Measurements from ENCODE around the gene ACP7.
"Not testable (repeated sequence)": the region's sequence is repeated elsewhere in the genome, so short reads cannot be mapped to it uniquely, and the experiment has no call there.

The ACP7 gene

DNA sequence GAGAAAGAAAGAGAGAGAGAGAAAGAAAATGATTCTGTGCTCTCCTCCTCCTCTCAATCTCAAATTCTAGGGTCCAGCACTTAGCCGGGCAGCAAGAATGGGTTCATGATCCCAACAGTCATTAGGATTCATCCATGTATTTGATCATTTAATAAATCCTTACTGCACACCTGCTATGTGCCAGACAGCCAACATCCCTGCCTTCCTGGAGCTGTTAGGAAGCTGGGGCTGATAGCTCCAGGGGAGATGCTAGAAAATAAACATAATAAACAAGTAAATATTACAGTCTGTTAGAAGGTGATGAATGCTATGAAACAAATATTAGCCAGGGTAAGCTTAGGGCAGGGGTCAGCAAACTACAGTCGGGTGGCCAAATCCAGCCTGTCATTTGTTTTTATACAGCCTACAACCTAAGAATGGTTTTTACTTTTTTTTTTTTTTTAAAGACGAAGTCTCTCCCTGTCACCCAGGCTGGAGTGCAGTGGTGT, 9.9 kb upstream of the ACP7 start:
- DNase-seq (ENCODE audit: extremely low spot score, insufficient read length, low read depth) (no peak), FAIRE-seq (no peak)

GRCh38 chr19:39074942-39075341, 9.2 kb upstream of the ACP7 start:
- FAIRE-seq, result no peak

GRCh38 chr19:39077323-39077722, 6.8 kb upstream of the ACP7 start:
- FAIRE-seq (no peak), DNase-seq (ENCODE audit: extremely low spot score, insufficient read length, low read depth) (no peak)

More at GRCh38 chr19:39074942-39075341, 9.2 kb upstream of the ACP7 start:
- no peak for DNase-seq (ENCODE audit: extremely low spot score, insufficient read length, low read depth)

DNA sequence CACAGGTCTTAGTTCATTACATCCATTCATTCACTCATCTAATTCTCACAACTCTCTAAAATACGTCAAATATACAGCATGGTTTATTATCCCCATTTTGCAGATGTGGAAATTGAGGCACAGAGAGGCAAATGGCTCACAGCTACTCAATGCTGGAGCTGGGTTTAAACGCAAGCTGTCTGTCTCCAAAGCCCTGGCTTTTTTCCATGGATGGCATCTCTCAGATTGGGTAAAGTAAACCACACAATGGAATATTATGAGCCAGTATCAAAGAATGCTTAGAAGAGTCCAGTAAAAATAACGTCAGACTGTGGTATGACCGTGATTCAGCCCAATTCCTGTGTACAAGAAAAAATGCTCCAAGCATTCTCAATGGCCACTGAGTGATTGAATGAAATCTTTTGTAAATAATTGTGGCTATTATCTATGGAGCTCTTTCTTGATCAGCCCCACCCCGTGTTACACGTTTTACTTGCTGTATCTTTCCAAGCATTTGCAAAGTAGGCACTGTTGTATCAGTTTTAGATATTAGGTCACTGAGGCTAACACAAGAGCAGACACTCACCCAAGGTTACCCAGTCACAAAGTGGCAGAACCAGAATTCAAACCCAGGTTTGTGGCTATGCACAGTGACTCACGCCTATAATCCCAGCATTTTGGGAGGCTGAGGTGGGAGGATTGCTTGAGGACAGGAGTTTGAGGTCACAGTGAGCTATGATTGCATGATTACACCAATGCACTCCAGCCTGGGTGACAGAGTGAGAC, 5.5 kb upstream of the ACP7 start:
- no peak for DNase-seq (ENCODE audit: extremely low spot score, insufficient read length, low read depth)
- no peak for FAIRE-seq

DNA sequence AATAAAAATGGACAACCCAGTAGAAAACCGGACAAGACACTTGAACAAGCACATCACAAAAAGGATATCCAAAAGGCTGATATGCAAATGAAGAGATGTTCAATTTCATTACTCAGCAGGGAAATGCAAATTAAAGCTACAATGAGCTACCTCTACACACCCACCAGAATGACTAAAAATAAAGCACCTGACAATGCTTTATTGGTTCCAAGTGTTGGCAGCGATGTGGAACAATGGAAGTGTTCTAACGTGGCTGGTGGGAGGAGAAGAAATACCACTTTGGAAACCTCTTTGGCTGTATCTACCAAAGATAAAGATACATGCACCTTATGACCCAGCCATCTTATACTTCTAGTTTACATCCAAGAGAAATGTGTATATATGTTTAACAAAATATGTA, 3.7 kb upstream of the ACP7 start:
- no peak for DNase-seq (ENCODE audit: extremely low spot score, insufficient read length, low read depth)
- no peak for FAIRE-seq

DNA sequence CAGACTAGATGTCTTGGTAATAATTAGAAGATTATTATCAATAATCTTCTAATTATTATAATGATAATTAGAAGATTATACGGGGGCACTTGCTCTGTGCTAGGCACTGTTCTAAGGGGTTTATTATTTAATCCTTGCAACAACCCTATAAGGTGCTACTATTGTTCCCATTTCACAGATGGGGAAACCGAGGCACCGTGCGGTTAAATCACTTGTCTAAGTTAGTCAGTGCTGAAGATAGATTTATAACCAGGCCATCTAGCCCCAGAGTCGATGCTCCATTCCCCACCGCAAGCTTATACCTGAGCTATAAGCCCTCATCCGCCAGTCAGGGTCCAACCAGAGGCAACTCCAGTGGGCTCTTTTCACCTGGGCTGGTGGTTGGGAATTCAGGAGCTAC, 2.0 kb upstream of the ACP7 start:
- FAIRE-seq (no peak), DNase-seq (ENCODE audit: extremely low spot score, insufficient read length, low read depth) (no peak)

GRCh38 chr19:39082745-39083598, 1.2 kb upstream of the ACP7 start:
- DNase-seq (ENCODE audit: extremely low spot score, insufficient read length, low read depth), result no peak
- FAIRE-seq, result no peak

DNA sequence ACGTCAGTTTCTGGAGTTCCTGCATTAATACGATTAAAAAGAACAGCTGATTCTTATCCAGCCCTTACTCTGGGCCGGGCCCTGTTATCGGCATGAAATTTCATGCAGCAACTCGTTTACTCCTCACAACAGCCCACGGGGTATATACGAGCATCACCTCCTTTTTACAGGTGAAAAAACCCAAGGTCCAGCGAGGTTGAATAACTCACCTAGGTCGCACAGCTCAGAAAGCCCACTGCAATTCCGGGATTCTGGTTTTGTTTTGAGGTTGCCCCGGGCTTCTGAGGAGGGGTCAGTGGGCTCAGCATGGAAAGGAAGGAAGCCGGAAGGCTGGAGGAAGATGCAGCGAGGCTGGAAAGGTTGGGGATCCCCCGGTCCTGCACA, 577 bp upstream of the ACP7 start:
- FAIRE-seq (no peak), DNase-seq (ENCODE audit: extremely low spot score, insufficient read length, low read depth) (no peak)

GRCh38 chr19:39084732-39085080, 538 bp downstream of the ACP7 start:
- FAIRE-seq, result no peak
- DNase-seq (ENCODE audit: extremely low spot score, insufficient read length, low read depth), result no peak

DNA sequence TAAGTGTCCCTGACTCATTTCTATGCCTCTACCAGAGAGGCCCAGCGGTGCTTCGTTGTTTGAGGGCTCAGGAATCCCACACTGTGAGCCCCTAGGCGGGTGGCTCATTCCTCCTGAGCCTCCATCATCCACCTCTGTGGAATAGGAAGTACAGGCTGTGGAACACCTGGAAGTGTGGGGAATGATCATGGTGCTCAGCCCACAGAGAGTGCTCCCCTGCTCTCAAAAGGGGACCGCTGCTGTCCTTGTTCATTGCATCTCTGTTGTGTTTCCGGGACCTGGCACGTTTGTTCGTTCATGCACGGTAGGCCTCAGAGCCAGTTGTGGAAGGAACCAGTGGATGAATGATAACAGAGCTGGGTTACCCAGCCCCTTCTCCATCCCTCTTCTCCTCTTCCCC, 1.2 kb downstream of the ACP7 start:
- DNase-seq (ENCODE audit: extremely low spot score, insufficient read length, low read depth) (no peak), FAIRE-seq (no peak)

DNA sequence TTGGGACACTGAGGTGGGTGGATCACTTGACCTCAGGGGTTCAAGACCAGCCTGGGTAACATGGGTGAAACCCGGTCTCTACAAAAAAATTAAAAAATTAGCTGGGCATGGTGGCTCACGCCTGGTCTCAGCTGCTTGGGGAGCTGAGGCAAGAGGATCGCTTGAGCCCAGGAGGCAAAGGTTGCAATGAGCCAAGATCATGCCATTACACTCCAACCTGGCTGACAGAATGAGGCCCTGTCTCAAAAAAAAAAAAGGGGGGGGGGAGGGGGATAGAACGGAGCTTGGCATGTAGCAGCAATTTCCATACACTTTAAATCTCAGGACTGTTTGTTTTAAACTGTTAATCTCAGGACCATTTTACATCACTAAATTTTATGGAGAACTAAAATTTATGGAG, 2.2 kb downstream of the ACP7 start:
- FAIRE-seq (no peak), DNase-seq (ENCODE audit: extremely low spot score, insufficient read length, low read depth) (no peak)

DNA sequence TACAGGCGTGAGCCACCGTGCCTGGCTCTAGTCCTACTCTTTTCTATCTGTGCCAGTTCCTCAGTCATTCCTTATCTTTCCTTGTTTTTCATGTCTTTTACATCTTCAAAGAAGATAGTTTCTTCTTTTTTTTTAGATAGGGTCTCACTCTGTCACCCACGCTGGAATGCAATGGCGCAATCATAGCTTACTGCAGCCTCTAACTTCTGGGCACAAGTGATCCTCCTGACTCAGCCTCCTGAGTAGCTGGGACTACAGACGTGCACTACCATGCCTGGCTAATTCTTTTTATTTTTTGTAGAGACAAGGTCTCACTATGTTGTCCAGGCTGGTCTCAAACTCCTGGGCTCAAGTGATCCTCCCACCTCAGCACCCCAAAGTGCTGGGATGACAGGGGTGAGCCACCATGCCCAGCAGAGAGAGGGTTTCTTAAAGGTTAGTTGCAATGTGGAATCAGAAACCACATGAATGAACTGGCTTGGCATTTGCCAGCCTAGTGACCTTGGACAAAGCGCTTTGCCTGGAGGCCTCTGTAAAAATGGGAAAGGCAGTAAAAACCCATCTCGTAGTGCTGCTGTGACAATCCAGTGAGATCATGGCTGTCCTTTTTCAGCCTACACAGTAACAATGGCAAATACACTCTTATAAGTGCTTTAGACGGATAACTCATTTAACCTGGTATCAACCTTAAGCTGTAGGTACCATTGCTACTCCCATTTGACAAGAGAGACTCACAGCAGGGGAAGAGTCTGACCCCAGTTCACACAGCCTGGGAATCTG, 3.9 kb downstream of the ACP7 start:
- no peak for FAIRE-seq
- no peak for DNase-seq (ENCODE audit: extremely low spot score, insufficient read length, low read depth)

DNA sequence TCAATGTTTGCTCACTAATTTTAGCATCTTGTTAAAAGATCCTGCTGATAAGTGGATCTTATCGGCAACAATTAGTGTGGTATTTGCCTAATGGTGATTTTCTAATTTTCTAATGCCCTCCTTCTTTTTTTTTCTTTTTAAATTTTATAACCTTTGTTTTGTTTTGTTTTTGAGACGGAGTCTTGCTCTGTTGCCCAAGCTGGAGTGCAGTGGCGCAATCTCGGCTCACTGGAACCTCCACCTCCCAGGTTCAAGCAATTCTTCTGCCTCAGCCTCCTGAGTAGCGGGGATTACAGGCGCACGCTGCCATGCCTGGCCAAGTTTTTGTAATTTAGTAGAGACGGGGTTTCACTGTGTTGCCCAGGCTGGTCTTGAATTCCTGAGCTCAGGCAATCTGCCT, 5.8 kb downstream of the ACP7 start:
- DNase-seq (ENCODE audit: extremely low spot score, insufficient read length, low read depth); FAIRE-seq: not testable (repeated sequence)

DNA sequence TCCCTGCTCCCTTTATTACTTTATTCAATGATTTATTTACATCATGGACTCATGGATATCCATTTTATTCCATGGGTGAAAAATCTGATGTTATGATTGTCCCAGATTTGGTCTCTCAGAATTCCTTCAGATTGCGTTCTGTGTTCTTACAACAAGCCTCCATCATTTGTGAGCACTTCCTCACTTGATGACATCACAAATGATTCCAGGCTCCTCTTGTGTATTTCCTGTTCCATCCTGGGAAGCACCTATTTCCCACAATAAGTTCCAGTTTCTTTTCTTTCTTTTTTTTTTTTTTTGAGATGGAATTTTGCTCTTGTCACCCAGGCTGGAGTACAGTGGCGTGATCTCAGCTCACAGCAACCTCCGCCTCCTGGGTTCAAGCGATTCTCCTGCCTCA, 6.7 kb downstream of the ACP7 start:
- no peak for DNase-seq (ENCODE audit: extremely low spot score, insufficient read length, low read depth)
- no peak for FAIRE-seq

DNA sequence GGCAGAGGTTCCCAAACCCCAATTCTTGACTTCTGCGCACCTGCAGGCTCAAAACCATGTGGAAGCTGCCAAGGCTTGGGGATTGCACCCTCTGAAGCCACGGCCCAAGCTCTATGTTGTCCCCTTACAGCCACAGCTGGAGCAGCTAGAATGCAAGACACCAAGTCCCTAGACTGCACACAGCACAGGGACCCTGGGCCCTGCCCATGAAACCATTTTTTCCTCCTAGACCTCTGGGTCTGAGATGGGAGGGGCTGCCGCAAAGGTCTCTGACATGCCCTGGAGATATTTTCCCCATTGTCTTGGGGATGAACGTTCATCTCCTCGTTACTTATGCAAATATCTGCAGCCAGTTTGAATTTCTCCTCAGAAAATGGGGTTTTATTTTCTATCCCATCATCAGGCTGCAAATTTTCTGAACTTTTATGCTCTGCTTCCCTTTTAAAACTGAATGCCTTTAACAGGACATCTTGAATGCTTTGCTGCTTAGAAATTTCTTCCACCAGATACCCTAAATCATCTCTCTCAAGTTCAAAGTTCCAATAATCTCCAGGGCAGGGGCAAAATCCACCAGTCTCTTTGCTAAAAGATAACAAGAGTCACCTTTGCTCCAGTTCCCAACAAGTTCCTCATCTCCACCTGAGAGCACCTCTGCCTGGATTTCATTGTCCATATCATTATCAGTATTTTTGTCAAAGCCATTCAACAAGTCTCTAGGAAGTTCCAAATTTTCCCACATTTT, 11.8 kb downstream of the ACP7 start:
- DNase-seq (ENCODE audit: extremely low spot score, insufficient read length, low read depth); FAIRE-seq: not testable (repeated sequence)

- FAIRE-seq, result no peak
- DNase-seq (ENCODE audit: extremely low spot score, insufficient read length, low read depth), result no peak
These were observed 13.1 kb downstream of the ACP7 start for GRCh38 chr19:39097299-39097698.

DNA sequence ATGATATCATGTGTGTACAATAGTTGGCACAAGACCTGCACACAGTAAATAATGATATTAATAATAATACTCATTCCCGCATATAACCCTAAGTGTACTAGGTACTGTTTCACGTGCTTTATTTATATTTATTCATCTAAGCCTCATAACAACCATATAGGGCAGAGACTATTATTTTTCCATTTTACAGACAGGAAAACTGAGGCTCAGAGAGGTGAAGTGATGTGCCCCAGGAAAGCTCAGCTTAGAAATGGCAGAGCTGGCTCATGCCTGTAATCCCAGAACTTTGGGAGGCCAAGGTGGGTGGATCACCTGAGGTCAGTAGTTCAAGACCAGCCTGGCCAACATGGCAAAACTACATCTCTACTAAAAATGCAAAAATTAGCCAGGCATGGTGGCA, 13.6 kb downstream of the ACP7 start:
- DNase-seq (ENCODE audit: extremely low spot score, insufficient read length, low read depth) (no peak), FAIRE-seq (no peak)

DNA sequence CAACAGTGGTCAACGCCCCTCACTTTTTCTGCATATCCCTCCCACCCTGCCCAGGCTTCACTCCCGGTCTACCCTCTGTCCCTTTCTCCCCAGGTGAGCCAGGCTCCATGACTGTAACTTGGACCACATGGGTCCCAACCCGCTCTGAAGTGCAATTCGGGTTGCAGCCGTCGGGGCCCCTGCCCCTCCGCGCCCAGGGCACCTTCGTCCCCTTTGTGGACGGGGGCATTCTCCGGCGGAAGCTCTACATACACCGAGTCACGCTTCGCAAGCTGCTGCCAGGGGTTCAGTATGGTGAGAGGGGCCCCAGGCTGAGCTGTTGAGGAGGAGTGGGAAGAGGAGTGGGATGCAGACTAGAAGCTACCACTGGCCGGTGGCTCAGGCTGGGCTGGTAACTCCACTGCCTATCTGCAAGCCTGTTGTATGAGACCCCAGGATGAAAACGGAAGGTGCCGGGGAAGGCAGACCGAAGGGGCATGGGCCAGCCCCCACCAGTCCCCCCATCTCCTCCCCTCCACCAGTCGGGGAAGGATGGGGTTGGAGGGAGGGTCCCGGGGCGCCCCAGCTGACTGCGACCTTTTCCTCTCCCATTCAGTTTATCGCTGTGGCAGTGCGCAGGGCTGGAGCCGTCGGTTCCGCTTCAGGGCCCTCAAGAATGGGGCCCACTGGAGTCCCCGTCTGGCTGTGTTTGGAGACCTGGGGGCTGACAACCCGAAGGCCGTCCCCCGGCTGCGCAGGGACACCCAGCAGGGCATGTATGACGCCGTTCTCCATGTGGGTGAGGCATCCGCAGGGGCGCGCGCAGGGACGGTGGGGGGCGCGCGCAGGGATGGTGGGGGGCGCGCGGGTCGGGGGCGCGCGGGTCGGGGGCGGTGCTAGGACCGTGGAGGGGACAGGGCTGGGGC, 14.4 kb downstream of the ACP7 start:
- no peak for FAIRE-seq

DNA sequence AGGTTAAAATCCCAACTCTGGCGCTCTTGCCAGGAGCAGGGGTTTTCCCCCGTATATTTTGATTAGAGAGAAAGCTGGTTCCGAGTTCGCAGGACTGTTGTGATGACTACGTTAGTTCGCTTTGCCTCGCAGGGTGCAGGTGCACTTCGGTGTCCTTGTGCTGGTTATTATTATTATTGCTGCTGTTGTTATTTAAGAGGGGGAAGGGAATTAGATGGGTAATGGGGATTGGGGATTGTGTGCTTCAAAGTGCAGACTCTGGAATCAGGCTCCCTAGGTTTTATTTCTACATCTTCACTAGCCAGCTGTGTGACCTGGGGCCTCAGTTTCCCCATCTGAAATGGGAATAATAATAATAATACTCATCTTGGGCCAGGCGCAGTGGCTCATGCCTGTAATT, 15.2 kb downstream of the ACP7 start:
- DNase-seq (ENCODE audit: extremely low spot score, insufficient read length, low read depth), result no peak
- no peak for FAIRE-seq

More for the DNA sequence above, 14.4 kb downstream of the ACP7 start:
- no peak for DNase-seq (ENCODE audit: extremely low spot score, insufficient read length, low read depth)
